B cell (primary cell): Measurements from ENCODE around the gene CAPN11. TPM values are rescaled to one million over a fixed set of nuclear protein-coding genes. Genes with fewer than 3 reads are reported as not detected.

Experiments used
- ATAC-seq: fragments of 200-7000 bp; cut with Tn5 transposase; one replicate; pipeline ENCODE4 v1.10.0; 2021; ENCODE audit warnings: low read depth, mild to moderate bottlenecking, moderate number of reproducible peaks, moderate library complexity
- CTCF ChIA-PET: fragments of 350-600 bp; sonication (Branson Sonifier 250); formaldehyde crosslinking; loops from one replicate; lab custom pipeline; 2021; ENCODE audit warnings: antibody characterized with exemption, inconsistent platforms; lab: Charles Lee
- POLR2A ChIA-PET: fragments of 350-600 bp; sonication (Branson Sonifier 250); formaldehyde crosslinking; loops from one replicate; lab custom pipeline; 2021; ENCODE audit warnings: antibody characterized with exemption; lab: Charles Lee
- DNase-seq: peaks from one replicate; pipeline ENCODE4 v3.0.0; 2013
- H2AFZ ChIP-seq: 2 replicates; pipeline ENCODE4 v1.6.1; 2012; ENCODE audit warnings: mild to moderate bottlenecking, low read depth, low read length; ENCODE audit not compliant: insufficient read depth, poor library complexity, severe bottlenecking
- H3K27ac ChIP-seq, 2 donors: 1 replicate in 1 of 2; 2 replicates in 1 of 2; pipeline ENCODE4 v1.5.1; 2012 to 2013; ENCODE audit warnings: low read length in 2 of 2, mild to moderate bottlenecking in 2 of 2, moderate library complexity in 1 of 2
- H3K27me3 ChIP-seq, 4 experiments: fragments of 200-600 bp in 1 of 4; sonication (generic) in 1 of 4; replicated peaks in 1 of 4; 1 replicate in 2 of 4; 2 replicates in 2 of 4; pipeline versions ENCODE4 v1.6.1 to v1.7.0; 2013 to 2016; ENCODE audit warnings: low read length in 3 of 4, mild to moderate bottlenecking in 2 of 4, mixed read lengths in 1 of 4, moderate library complexity in 1 of 4; ENCODE audit not compliant: insufficient read depth in 4 of 4, control insufficient read depth in 3 of 4; ENCODE audit errors: control extremely low read depth in 1 of 4
- H3K36me3 ChIP-seq, 2 experiments: replicated peaks in 1 of 2; 1 replicate in 1 of 2; 2 replicates in 1 of 2; pipeline versions ENCODE4 v1.6.1 to v1.7.1; 2013; ENCODE audit warnings: low read length in 1 of 2; ENCODE audit not compliant: insufficient read depth in 2 of 2, control insufficient read depth in 1 of 2; ENCODE audit errors: control extremely low read depth in 1 of 2, extremely low read depth in 1 of 2
- H3K4me1 ChIP-seq, 2 donors: fragments of 200-600 bp in 1 of 2; sonication (generic) in 1 of 2; 1 replicate in 1 of 2; 2 replicates in 1 of 2; pipeline versions ENCODE4 v1.5.1 to v1.6.1; 2013 to 2017; ENCODE audit warnings: low read length in 2 of 2; ENCODE audit not compliant: control insufficient read depth in 2 of 2, insufficient read depth in 2 of 2
- H3K4me2 ChIP-seq: replicated peaks from 2 replicates; pipeline ENCODE3; 2012; ENCODE audit warnings: mild to moderate bottlenecking, low read depth, low read length; ENCODE audit not compliant: poor library complexity, severe bottlenecking
- H3K4me3 ChIP-seq, 5 experiments: fragments of 200-600 bp in 1 of 5; sonication (generic) in 1 of 5; 1 replicate in 3 of 5; 2 replicates in 2 of 5; pipeline versions ENCODE4 v1.5.1 to v1.7.0; 2011 to 2016; ENCODE audit warnings: low read length in 4 of 5, mild to moderate bottlenecking in 4 of 5, low read depth in 2 of 5, control low read depth in 1 of 5, moderate library complexity in 1 of 5; ENCODE audit not compliant: insufficient read depth in 1 of 5; ENCODE audit errors: control extremely low read depth in 1 of 5, extremely low read depth in 1 of 5
- H3K79me2 ChIP-seq: fragments of 200-600 bp; sonication (generic); one replicate; pipeline ENCODE4 v1.6.0; 2016; ENCODE audit warnings: low read length; ENCODE audit not compliant: control insufficient read depth, insufficient read depth
- H3K9ac ChIP-seq: fragments of 200-600 bp; sonication (generic); 2 replicates; pipeline ENCODE4 v1.6.1; 2017; ENCODE audit warnings: mild to moderate bottlenecking, low read length, moderate library complexity
- H3K9me3 ChIP-seq, 3 donors: one replicate each; pipeline versions ENCODE4 v1.6.1 to v1.7.1; 2013; ENCODE audit warnings: low read length in 2 of 3; ENCODE audit not compliant: control insufficient read depth in 2 of 3, insufficient read depth in 1 of 3; ENCODE audit errors: control extremely low read depth in 1 of 3
- H4K20me1 ChIP-seq: 2 replicates; pipeline ENCODE4 v1.6.0; 2012; ENCODE audit warnings: mild to moderate bottlenecking, low read length; ENCODE audit not compliant: insufficient read depth, control insufficient read depth, poor library complexity, severe bottlenecking
- H3K27ac Mint-ChIP-seq: one replicate; pipeline ENCODE4 v1.8.0; 2021; ENCODE audit warnings: mixed read lengths
- H3K27me3 Mint-ChIP-seq: one replicate; pipeline ENCODE4 v1.8.0; 2021; ENCODE audit warnings: mixed read lengths
- H3K4me1 Mint-ChIP-seq: one replicate; pipeline ENCODE4 v1.8.0; 2021; ENCODE audit warnings: mixed read lengths
- H3K4me3 Mint-ChIP-seq: one replicate; pipeline ENCODE4 v1.8.0; 2021; ENCODE audit warnings: mixed read lengths
- H3K9me3 Mint-ChIP-seq: one replicate; pipeline ENCODE4 v1.8.0; 2022; ENCODE audit warnings: mixed read lengths; ENCODE audit not compliant: insufficient read depth
- CTCF ChIP-seq: fragments of 200-600 bp; IDR thresholded peaks from one replicate; pipeline ENCODE4 v1.8.0; 2022; ENCODE audit warnings: antibody characterized with exemption, mild to moderate bottlenecking
- EZH2 ChIP-seq: IDR thresholded peaks from 2 replicates; pipeline ENCODE4 v1.6.1; 2012; ENCODE audit warnings: borderline replicate concordance, low read depth, mild to moderate bottlenecking, moderate library complexity, low read length; ENCODE audit not compliant: insufficient read depth, poor library complexity, severe bottlenecking
- WGBS: methylation state at CpG from one replicate; pipeline ENCODE4 v1.1.5; 2013; ENCODE audit warnings: missing lambda C conversion rate; ENCODE audit not compliant: insufficient coverage; 5-methylcytosine and 5-hydroxymethylcytosine counted together
- intact Hi-C: fragments of 100-400 bp; cut with micrococcal nuclease; formaldehyde crosslinking; loops from one replicate; pipeline ENCODE4 v1.10.0; 2022
- polyA plus RNA-seq: library from polyadenylated mRNA; depleted of rRNA; stranded (reverse); fragments of >200 nt; gene quantifications from 2 replicates; pipeline ENCODE4 v1.2.3, GENCODE V29; 2012
- total RNA-seq, 2 donors: library from RNA; stranded (reverse); fragments of 120-200 nt in 1 of 2; gene quantifications; 1 replicate in 1 of 2; 2 replicates in 1 of 2; pipeline versions ENCODE4 v1.2.3 to v1.2.4, GENCODE V29; 2013 to 2022

The CAPN11 gene
- total and polyA plus RNA-seq, 2 donors (not counting 1 experiment from before 2014, with no cell fraction given): not detected

GRCh38 chr6:44117397-44118128, 41.1 kb upstream of the CAPN11 start:
- Mint-ChIP-seq H3K4me3 (no peak overlapping the region), H3K4me1 (peaks cover 39% of the 10 kb centered on the region), H3K27ac (peak overlapping the region; percentile 53), H3K9me3 (no peaks in the 10 kb centered on the region), H3K27me3 (no peaks in the 10 kb centered on the region)
- Histone ChIP-seq H3K79me2 (peaks cover 67% of the 10 kb centered on the region), H3K4me1 (peaks cover 3 to 10% of the 10 kb centered on the region in 2 donors), H4K20me1 (peaks cover 76% of the 10 kb centered on the region), H3K9ac (no peak overlapping the region), H3K4me3 (no peak overlapping the region), H3K4me2 (no peak overlapping the region), H3K9me3 (no peaks in the 10 kb centered on the region), H3K36me3 (peaks cover 0 to 42% of the 10 kb centered on the region in 2 experiments), H3K27me3 (no peaks in the 10 kb centered on the region), H3K27ac (no peak overlapping the region), H2AFZ (no peak overlapping the region)
- POLR2A ChIA-PET: no interaction called here
- intact Hi-C loops: no loop called here
- WGBS: 100% methylated on average over 1 of the region's 6 CpGs
- TF ChIP-seq EZH2 (no peak), CTCF (no peak)
- DNase-seq (no peak), ATAC-seq (no peak)
- CTCF ChIA-PET: interaction anchor here (0.7 kb wide), 1 partner anchor 21 kb away, joined by 4 read pairs; no protein-coding TSS in a partner anchor

- CTCF ChIA-PET: interaction anchor here (0.6 to 1.4 kb wide), 2 partner anchors 14 to 40 kb away, joined by 3 read pairs; no protein-coding TSS in a partner anchor
- DNase-seq (no peak), ATAC-seq (no peak)
- H3K9me3 Mint-ChIP-seq: no peaks in the 10 kb centered on the region
- WGBS: 97% methylated on average over 4 of the region's 5 CpGs
- peaks cover 61% of the 10 kb centered on the region for H3K4me1 Mint-ChIP-seq
- Histone ChIP-seq H3K79me2 (peaks cover 89% of the 10 kb centered on the region), H3K36me3 (peaks cover 0 to 27% of the 10 kb centered on the region in 2 experiments), H3K9me3 (no peaks in the 10 kb centered on the region), H3K9ac (no peak overlapping the region), H3K4me2 (no peak overlapping the region), H3K27me3 (no peaks in the 10 kb centered on the region), H4K20me1 (peaks cover 82% of the 10 kb centered on the region), H3K4me1 (peaks cover 15 to 28% of the 10 kb centered on the region in 2 donors), H3K4me3 (no peak overlapping the region), H3K27ac (no peak overlapping the region), H2AFZ (no peak overlapping the region)
- intact Hi-C loops: no loop called here
- TF ChIP-seq EZH2 (no peak), CTCF (no peak)
- no peak overlapping the region for H3K27ac Mint-ChIP-seq
- POLR2A ChIA-PET: no interaction called here
- H3K4me3 Mint-ChIP-seq: no peak overlapping the region
- no peaks in the 10 kb centered on the region for H3K27me3 Mint-ChIP-seq
Observed at GRCh38 chr6:44119704-44120262, 38.8 kb upstream of the CAPN11 start.
